Left forelimb (tissue), 1 donor: ENCODE data around the gene DMC1.

Experiments
- DNase-seq: peaks from one replicate; pipeline ENCODE4 v3.0.0-alpha.2; 2018; ENCODE audit warnings: low spot score

Gene DMC1

GRCh38 chr22:38566726-38567504 lies 3.1 kb downstream of the DMC1 start:
- DNase-seq: no peak

- no peak for DNase-seq
Observed at GRCh38 chr22:38565441-38565840, 4.5 kb downstream of the DMC1 start.

GRCh38 chr22:38564669-38565068 lies 5.3 kb downstream of the DMC1 start:
- no peak for DNase-seq

- DNase-seq: no peak
Observed at GRCh38 chr22:38554281-38554680, 15.7 kb downstream of the DMC1 start.

- DNase-seq: no peak
Observed at GRCh38 chr22:38549101-38549894, 20.7 kb downstream of the DMC1 start.

- DNase-seq: no peak
Observed at GRCh38 chr22:38540701-38541100, 29.3 kb downstream of the DMC1 start.

GRCh38 chr22:38531251-38531938 lies 38.6 kb downstream of the DMC1 start:
- no peak for DNase-seq

GRCh38 chr22:38524429-38524828 lies 45.6 kb downstream of the DMC1 start:
- DNase-seq: no peak

GRCh38 chr22:38523479-38523878 lies 46.5 kb downstream of the DMC1 start:
- DNase-seq: no peak

GRCh38 chr22:38523029-38523428 lies 47.0 kb downstream of the DMC1 start:
- no peak for DNase-seq

- DNase-seq: no peak
Observed at GRCh38 chr22:38519453-38520250, 50.3 kb downstream of the DMC1 start.

GRCh38 chr22:38518620-38519019 lies 51.4 kb downstream of the DMC1 start:
- no peak for DNase-seq

GRCh38 chr22:38513063-38513462 lies 56.9 kb downstream of the DMC1 start:
- DNase-seq: no peak

- no peak for DNase-seq
Observed at GRCh38 chr22:38510416-38510970, 59.5 kb downstream of the DMC1 start.

GRCh38 chr22:38506118-38506962 lies 63.6 kb downstream of the DMC1 start, which contains the start of gene DDX17:
Gene DDX17, minus strand, starts transcription at chr22:38506311.
- DNase-seq: peak; percentile 98

GRCh38 chr22:38505541-38506117 lies 64.4 kb downstream of the DMC1 start:
- no peak for DNase-seq

GRCh38 chr22:38504731-38505540 lies 65.0 kb downstream of the DMC1 start:
- DNase-seq: no peak

GRCh38 chr22:38503021-38503420 lies 67.0 kb downstream of the DMC1 start:
- DNase-seq: no peak
